ENCODE results near the gene AGAP1.

DNA sequence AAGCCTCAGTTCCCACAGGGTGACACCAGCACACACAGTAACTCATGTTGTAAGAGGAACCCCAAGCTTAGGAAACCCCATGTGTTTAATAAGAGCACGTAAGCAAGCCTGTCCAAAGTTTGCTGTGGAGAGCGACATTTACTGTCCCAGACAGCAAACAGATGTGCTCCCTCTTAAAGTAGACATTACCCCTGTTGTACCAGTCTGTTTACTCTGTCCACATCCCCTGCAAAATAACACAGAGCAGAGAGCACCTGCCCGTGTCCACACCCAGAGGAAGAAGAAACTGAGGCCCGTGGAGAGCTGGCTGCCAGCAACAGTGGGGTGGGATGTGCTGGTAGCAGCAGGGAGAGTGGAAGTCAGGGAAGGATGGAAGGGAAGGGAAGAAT lies 430.8 kb downstream of the AGAP1 start:
- TF ChIP-seq, protein P1, sequence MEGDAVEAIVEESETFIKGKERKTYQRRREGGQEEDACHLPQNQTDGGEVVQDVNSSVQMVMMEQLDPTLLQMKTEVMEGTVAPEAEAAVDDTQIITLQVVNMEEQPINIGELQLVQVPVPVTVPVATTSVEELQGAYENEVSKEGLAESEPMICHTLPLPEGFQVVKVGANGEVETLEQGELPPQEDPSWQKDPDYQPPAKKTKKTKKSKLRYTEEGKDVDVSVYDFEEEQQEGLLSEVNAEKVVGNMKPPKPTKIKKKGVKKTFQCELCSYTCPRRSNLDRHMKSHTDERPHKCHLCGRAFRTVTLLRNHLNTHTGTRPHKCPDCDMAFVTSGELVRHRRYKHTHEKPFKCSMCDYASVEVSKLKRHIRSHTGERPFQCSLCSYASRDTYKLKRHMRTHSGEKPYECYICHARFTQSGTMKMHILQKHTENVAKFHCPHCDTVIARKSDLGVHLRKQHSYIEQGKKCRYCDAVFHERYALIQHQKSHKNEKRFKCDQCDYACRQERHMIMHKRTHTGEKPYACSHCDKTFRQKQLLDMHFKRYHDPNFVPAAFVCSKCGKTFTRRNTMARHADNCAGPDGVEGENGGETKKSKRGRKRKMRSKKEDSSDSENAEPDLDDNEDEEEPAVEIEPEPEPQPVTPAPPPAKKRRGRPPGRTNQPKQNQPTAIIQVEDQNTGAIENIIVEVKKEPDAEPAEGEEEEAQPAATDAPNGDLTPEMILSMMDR (IDR thresholded peaks at IDR 0.05) = no peak
- no peak for TF ChIP-seq POLR2A (IDR thresholded peaks at IDR 0.05)
